Kidney (tissue), 2 donors: ENCODE data around the gene ZFP36. TPM values are rescaled to one million over a fixed set of nuclear protein-coding genes. Genes with fewer than 3 reads are reported as not detected.

Source experiments
- microRNA-seq: library from miRNA; unstranded; fragments of <30 nt; microRNA quantifications from one replicate; pipeline ENCODE4 v1.2.0, GENCODE V29; 2020
- polyA plus RNA-seq: library from polyadenylated mRNA; stranded (reverse); fragments of 350-450 nt; fragmentation: Illumina TruSeq; extraction: RNeasy Lipid Tissue Mini Kit (QIAGEN cat#74804); gene quantifications from one replicate; pipeline ENCODE4 v1.2.3, GENCODE V29; 2014; ENCODE audit warnings: low read depth, low replicate concordance; ENCODE audit not compliant: insufficient read depth
- total RNA-seq: library from RNA; stranded (reverse); fragmentation: NEBNext Ultra II Directional; extraction: Animal tissue kit (Norgen Biotek cat#: 25700); gene quantifications from one replicate; pipeline ENCODE4 v1.2.1, GENCODE V29; 2021
- donor health status: DM: yes; HTN: yes; CAD: no.

The ZFP36 gene
- total and polyA plus RNA-seq, 2 donors from 2014 or later = 87.9 to 132 TPM

Small RNA genes lying within 50 kb of the gene (microRNA-seq; reads per million reads assigned to microRNA genes)
- not detected for gene MIR4530

Other genes starting within 250 kb of the ZFP36 start
- gene NCCRP1, start 209.9 kb upstream of the ZFP36 start, total RNA-seq = 0.60 TPM
- gene NCCRP1, start 209.9 kb upstream of the ZFP36 start, polyA plus RNA-seq = 5.5 TPM
- not detected for gene SYCN, start 202.6 kb upstream of the ZFP36 start, total RNA-seq
- gene SYCN, start 202.6 kb upstream of the ZFP36 start, polyA plus RNA-seq = not detected
- gene IFNL3, start 161.8 kb upstream of the ZFP36 start, total RNA-seq = not detected
- gene IFNL3, start 161.8 kb upstream of the ZFP36 start, polyA plus RNA-seq = not detected
- gene IFNL4, start 158.0 kb upstream of the ZFP36 start, total RNA-seq = not detected
- gene IFNL4, start 158.0 kb upstream of the ZFP36 start, polyA plus RNA-seq = not detected
- not detected for gene IFNL2, start 138.5 kb upstream of the ZFP36 start, total RNA-seq
- not detected for gene IFNL2, start 138.5 kb upstream of the ZFP36 start, polyA plus RNA-seq
- not detected for gene IFNL1, start 110.4 kb upstream of the ZFP36 start, total RNA-seq
- gene IFNL1, start 110.4 kb upstream of the ZFP36 start, polyA plus RNA-seq = not detected
- 1.2 TPM for gene LRFN1, start 86.0 kb upstream of the ZFP36 start, total RNA-seq
- gene LRFN1, start 86.0 kb upstream of the ZFP36 start, polyA plus RNA-seq = 0.80 TPM
- 60.7 TPM for gene GMFG, start 70.8 kb upstream of the ZFP36 start, total RNA-seq
- gene GMFG, start 70.8 kb upstream of the ZFP36 start, polyA plus RNA-seq = 52.4 TPM
- 100 TPM for gene SAMD4B, start 64.4 kb upstream of the ZFP36 start, total RNA-seq
- 92.9 TPM for gene SAMD4B, start 64.4 kb upstream of the ZFP36 start, polyA plus RNA-seq
- gene PAF1, start 15.7 kb upstream of the ZFP36 start, total RNA-seq = 37.1 TPM
- gene PAF1, start 15.7 kb upstream of the ZFP36 start, polyA plus RNA-seq = 54.0 TPM
- gene MED29, start 15.5 kb upstream of the ZFP36 start, total RNA-seq = 50.4 TPM
- 32.4 TPM for gene MED29, start 15.5 kb upstream of the ZFP36 start, polyA plus RNA-seq
- 29.7 TPM for gene PLEKHG2, start 5.8 kb downstream of the ZFP36 start, total RNA-seq
- gene PLEKHG2, start 5.8 kb downstream of the ZFP36 start, polyA plus RNA-seq = 8.5 TPM
- 1,461 TPM for gene RPS16, start 29.1 kb downstream of the ZFP36 start, total RNA-seq
- 1,965 TPM for gene RPS16, start 29.1 kb downstream of the ZFP36 start, polyA plus RNA-seq
- 123 TPM for gene SUPT5H, start 38.7 kb downstream of the ZFP36 start, total RNA-seq
- 106 TPM for gene SUPT5H, start 38.7 kb downstream of the ZFP36 start, polyA plus RNA-seq
- 52.4 TPM for gene TIMM50, start 74.0 kb downstream of the ZFP36 start, total RNA-seq
- 74.4 TPM for gene TIMM50, start 74.0 kb downstream of the ZFP36 start, polyA plus RNA-seq
- 0.13 TPM for gene DLL3, start 92.1 kb downstream of the ZFP36 start, total RNA-seq
- 0.17 TPM for gene DLL3, start 92.1 kb downstream of the ZFP36 start, polyA plus RNA-seq
- gene SELENOV, start 108.3 kb downstream of the ZFP36 start, total RNA-seq = not detected
- gene SELENOV, start 108.3 kb downstream of the ZFP36 start, polyA plus RNA-seq = not detected
- 3.3 TPM for gene EID2B, start 126.0 kb downstream of the ZFP36 start, total RNA-seq
- gene EID2B, start 126.0 kb downstream of the ZFP36 start, polyA plus RNA-seq = 4.6 TPM
- 12.0 TPM for gene EID2, start 133.3 kb downstream of the ZFP36 start, total RNA-seq
- gene EID2, start 133.3 kb downstream of the ZFP36 start, polyA plus RNA-seq = 17.0 TPM
- gene LGALS13, start 195.7 kb downstream of the ZFP36 start, total RNA-seq = not detected
- gene LGALS13, start 195.7 kb downstream of the ZFP36 start, polyA plus RNA-seq = not detected
- gene LGALS16, start 249.1 kb downstream of the ZFP36 start, total RNA-seq = not detected
- not detected for gene LGALS16, start 249.1 kb downstream of the ZFP36 start, polyA plus RNA-seq